H1 (cell line): ENCODE measurements around the gene CPEB3. TPM values are rescaled to one million over a fixed set of nuclear protein-coding genes. Genes with fewer than 3 reads are reported as not detected.

Experiments
- CTCF ChIA-PET: fragments of 300-600 bp; sonication (Branson Sonifier 250); formaldehyde crosslinking; loops from one replicate; lab custom pipeline; 2021; ENCODE audit not compliant: partially characterized antibody; lab: Charles Lee
- POLR2A ChIA-PET: fragments of 300-600 bp; sonication (Branson Sonifier 250); formaldehyde crosslinking; loops from one replicate; lab custom pipeline; 2021; ENCODE audit warnings: inconsistent platforms; ENCODE audit not compliant: partially characterized antibody; lab: Charles Lee
- DNase-seq, 2 experiments: peaks; one replicate each; pipeline versions ENCODE4 v3.0.0 to v3.0.0-alpha.2; 2010 to 2022; ENCODE audit warnings: low spot score in 2 of 2, low read depth in 1 of 2, mixed read lengths in 1 of 2
- FAIRE-seq: peaks from 2 replicates; lab custom pipeline; 2011; peaks lifted over from hg19 to GRCh38; lab: Jason Lieb, UNC
- H2AFZ ChIP-seq: 2 replicates; pipeline ENCODE4 v1.8.1; 2012; ENCODE audit warnings: low read length, inconsistent platforms
- H2AK5ac ChIP-seq: 2 replicates; pipeline ENCODE4 v1.6.1; 2013; ENCODE audit warnings: low read depth, low read length
- H2BK120ac ChIP-seq: replicated peaks from 2 replicates; pipeline ENCODE3; 2013; ENCODE audit warnings: low read depth, low read length, inconsistent platforms
- H2BK12ac ChIP-seq: 2 replicates; pipeline ENCODE4 v1.6.1; 2013; ENCODE audit warnings: low read depth, low read length
- H2BK15ac ChIP-seq: 2 replicates; pipeline ENCODE4 v1.6.1; 2013; ENCODE audit warnings: low read length
- H2BK20ac ChIP-seq: 2 replicates; pipeline ENCODE4 v1.6.1; 2013; ENCODE audit warnings: low read length
- H2BK5ac ChIP-seq: 2 replicates; pipeline ENCODE4 v1.6.1; 2013; ENCODE audit warnings: low read depth, low read length
- H3K14ac ChIP-seq: 2 replicates; pipeline ENCODE4 v1.6.1; 2013; ENCODE audit warnings: inconsistent platforms; ENCODE audit not compliant: insufficient read length
- H3K18ac ChIP-seq: 2 replicates; pipeline ENCODE4 v1.6.1; 2013; ENCODE audit warnings: low read length; ENCODE audit errors: extremely low read depth
- H3K23ac ChIP-seq: 2 replicates; pipeline ENCODE4 v1.6.1; 2013; ENCODE audit warnings: inconsistent platforms; ENCODE audit not compliant: insufficient read length
- H3K23me2 ChIP-seq: 2 replicates; pipeline ENCODE4 v1.6.1; 2013; ENCODE audit warnings: low read depth, low read length
- H3K27ac ChIP-seq: 2 replicates; pipeline ENCODE4 v1.6.1; 2011; ENCODE audit warnings: low read depth, low read length, inconsistent platforms
- H3K27me3 ChIP-seq, 4 experiments: replicated peaks in 1 of 4; 1 replicate in 1 of 4; 2 replicates in 3 of 4; pipeline versions ENCODE4 v1.6.1 to v1.8.1; 2011 to 2013; ENCODE audit warnings: low read length in 3 of 4, mild to moderate bottlenecking in 3 of 4, inconsistent platforms in 2 of 4, mixed read lengths in 2 of 4, moderate library complexity in 1 of 4; ENCODE audit not compliant: control insufficient read depth in 3 of 4, insufficient read depth in 3 of 4; ENCODE audit errors: extremely low read depth in 1 of 4
- H3K36me3 ChIP-seq, 4 experiments: 2 replicates each; pipeline versions ENCODE4 v1.6.1 to v1.8.1; 2011 to 2013; ENCODE audit warnings: mild to moderate bottlenecking in 4 of 4, low read length in 3 of 4, moderate library complexity in 2 of 4, control low read depth in 1 of 4, inconsistent platforms in 1 of 4; ENCODE audit not compliant: insufficient read depth in 4 of 4, control insufficient read depth in 2 of 4
- H3K4ac ChIP-seq: replicated peaks from 2 replicates; pipeline ENCODE3; 2013; ENCODE audit warnings: low read length, low read depth, mixed read lengths, inconsistent platforms; ENCODE audit not compliant: insufficient read length
- H3K4me1 ChIP-seq, 4 experiments: replicated peaks in 1 of 4; 1 replicate in 1 of 4; 2 replicates in 3 of 4; pipeline versions ENCODE4 v1.6.1 to v1.8.1; 2011 to 2013; ENCODE audit warnings: low read length in 3 of 4, inconsistent platforms in 2 of 4, mixed read lengths in 1 of 4; ENCODE audit not compliant: insufficient read depth in 4 of 4, control insufficient read depth in 3 of 4
- H3K4me2 ChIP-seq, 2 experiments: 2 replicates each; pipeline versions ENCODE4 v1.6.1 to v1.8.1; 2011 to 2013; ENCODE audit warnings: low read depth in 2 of 2, low read length in 2 of 2, control low read depth in 1 of 2, inconsistent platforms in 1 of 2, mild to moderate bottlenecking in 1 of 2; ENCODE audit not compliant: insufficient read depth in 1 of 2
- H3K4me3 ChIP-seq, 4 experiments: fragments of 200-600, 300-600 bp in 1 of 4; sonication (generic), shearing (Covaris generic), sonication (Bioruptor Twin) in 1 of 4; 2 replicates each; pipeline versions ENCODE4 v1.5.1 to v1.8.1; 2011 to 2016; ENCODE audit warnings: low read length in 4 of 4, low read depth in 3 of 4, control low read depth in 2 of 4, inconsistent platforms in 2 of 4, mild to moderate bottlenecking in 2 of 4, mixed read lengths in 1 of 4, moderate library complexity in 1 of 4; ENCODE audit not compliant: insufficient read depth in 2 of 4; ENCODE audit errors: extremely low read depth in 1 of 4
- H3K56ac ChIP-seq: replicated peaks from 2 replicates; pipeline ENCODE3; 2013; ENCODE audit warnings: low read depth, mild to moderate bottlenecking, mixed read lengths, low read length, inconsistent platforms; ENCODE audit not compliant: insufficient read length
- H3K79me1 ChIP-seq: 2 replicates; pipeline ENCODE4 v1.6.1; 2013; ENCODE audit warnings: low read depth, low read length, control low read depth
- H3K79me2 ChIP-seq, 2 experiments: 2 replicates each; pipeline versions ENCODE4 v1.6.1 to v1.8.1; 2012 to 2013; ENCODE audit warnings: low read length in 2 of 2, mild to moderate bottlenecking in 2 of 2, inconsistent platforms in 1 of 2; ENCODE audit not compliant: insufficient read depth in 2 of 2, control insufficient read depth in 1 of 2
- H3K9ac ChIP-seq, 4 experiments: replicated peaks in 1 of 4; 1 replicate in 1 of 4; 2 replicates in 3 of 4; pipeline versions ENCODE4 v1.6.1 to v1.8.1; 2011 to 2013; ENCODE audit warnings: low read depth in 3 of 4, low read length in 3 of 4, control low read depth in 2 of 4, mild to moderate bottlenecking in 2 of 4, moderate library complexity in 2 of 4, inconsistent platforms in 1 of 4; ENCODE audit errors: extremely low read depth in 1 of 4
- H3K9me3 ChIP-seq, 2 experiments: 2 replicates each; pipeline versions ENCODE4 v1.6.1 to v1.8.1; 2012 to 2013; ENCODE audit warnings: mild to moderate bottlenecking in 2 of 2, moderate library complexity in 2 of 2, control low read depth in 1 of 2, inconsistent platforms in 1 of 2, low read depth in 1 of 2, low read length in 1 of 2, mixed read lengths in 1 of 2; ENCODE audit not compliant: insufficient read depth in 2 of 2
- H4K20me1 ChIP-seq, 2 experiments: replicated peaks in 1 of 2; 2 replicates each; pipeline versions ENCODE3 to v1.8.1; 2011 to 2013; ENCODE audit warnings: inconsistent platforms in 2 of 2, low read length in 2 of 2, mild to moderate bottlenecking in 1 of 2; ENCODE audit not compliant: insufficient read depth in 2 of 2, control insufficient read depth in 1 of 2
- H4K5ac ChIP-seq: 2 replicates; pipeline ENCODE4 v1.6.1; 2013; ENCODE audit warnings: low read length, low read depth, mixed read lengths, inconsistent platforms; ENCODE audit not compliant: insufficient read length
- H4K8ac ChIP-seq: 2 replicates; pipeline ENCODE4 v1.8.0; 2013; ENCODE audit warnings: mild to moderate bottlenecking, moderate library complexity, low read length, inconsistent platforms; ENCODE audit not compliant: insufficient read depth; ENCODE audit errors: extremely low read depth
- H4K91ac ChIP-seq: replicated peaks from 2 replicates; pipeline ENCODE3; 2013; ENCODE audit warnings: low read length, mixed read lengths, inconsistent platforms; ENCODE audit not compliant: insufficient read length
- BCL11A ChIP-seq, 2 experiments: IDR thresholded peaks; one replicate each; pipeline ENCODE4 v1.6.1; 2011; ENCODE audit warnings: low read depth in 2 of 2, low read length in 2 of 2, mild to moderate bottlenecking in 2 of 2
- CBX8 ChIP-seq: fragments of 300-800, 300-1000 bp; sonication (generic); IDR thresholded peaks from 2 replicates; pipeline ENCODE4 v1.7.1; 2016; ENCODE audit warnings: low read depth, low read length, borderline replicate concordance
- EP300 ChIP-seq, 2 experiments: IDR thresholded peaks; 1 replicate in 1 of 2; 2 replicates in 1 of 2; pipeline ENCODE4 v1.6.1; 2011 to 2012; ENCODE audit warnings: low read depth in 2 of 2, low read length in 2 of 2, mild to moderate bottlenecking in 2 of 2, borderline replicate concordance in 1 of 2, inconsistent platforms in 1 of 2, moderate library complexity in 1 of 2
- EZH2 ChIP-seq: fragments of 200-600 bp; sonication (generic); IDR thresholded peaks from 2 replicates; pipeline ENCODE4 v1.7.1; 2012; ENCODE audit warnings: low read depth, mild to moderate bottlenecking, moderate library complexity, low read length, inconsistent platforms; ENCODE audit not compliant: severe bottlenecking
- RNF2 ChIP-seq: fragments of 200-900, 300-1000 bp; sonication (generic); IDR thresholded peaks from 2 replicates; pipeline ENCODE4 v1.7.1; 2016; ENCODE audit warnings: borderline replicate concordance, low read depth, mild to moderate bottlenecking, antibody characterized with exemption, low read length; ENCODE audit not compliant: poor library complexity, severe bottlenecking; ENCODE audit errors: missing control alignments
- SIRT6 ChIP-seq: IDR thresholded peaks from one replicate; pipeline ENCODE4 v1.7.1; 2012; ENCODE audit warnings: low read length, inconsistent platforms
- WGBS, 2 experiments: shearing (Covaris generic) in 1 of 2; methylation state at CpG; one replicate each; pipeline versions ENCODE4 v1.1.6 to v1.1.7; 2013 to 2015; ENCODE audit warnings: low lambda C conversion rate in 2 of 2, mixed read lengths in 2 of 2, inconsistent platforms in 1 of 2, low coverage in 1 of 2, missing lambda C conversion rate in 1 of 2; ENCODE audit not compliant: insufficient replicate concordance in 2 of 2, insufficient coverage in 1 of 2, insufficient read length in 1 of 2; ENCODE audit errors: extremely low coverage in 1 of 2, missing lambda C conversion rate in 1 of 2; 5-methylcytosine and 5-hydroxymethylcytosine counted together
- polyA plus RNA-seq, 7 experiments: library from polyadenylated mRNA; depleted of rRNA in 3 of 7; stranded (reverse) in 5 of 7; unstranded in 2 of 7; fragments of >200 nt in 5 of 7; fragments of 200-250 nt in 2 of 7; gene quantifications; 1 replicate in 5 of 7; 2 replicates in 1 of 7; 4 replicates in 1 of 7; pipeline versions ENCODE4 v1.2.1 to v1.2.3, GENCODE V29; 2011 to 2013; ENCODE audit warnings: missing spikeins in 2 of 7, mixed read lengths in 2 of 7
- total RNA-seq: library from RNA; stranded (reverse); fragmentation: NEBNext Ultra II Directional; extraction: Animal tissue kit (Norgen Biotek cat#: 25700); gene quantifications from 2 replicates; pipeline ENCODE4 v1.2.1, GENCODE V29; 2021

The CPEB3 gene
- total and polyA plus RNA-seq, 2 of the 8 experiments (the other 6 are each of a cell fraction or from before 2014, with no cell fraction given) = 0.39 to 1.7 TPM

GRCh38 chr10:92124616-92125143 lies 166.2 kb downstream of the CPEB3 start:
- ChIA-PET CTCF (interaction anchor here (0.7 kb wide), 1 partner anchor 17 kb away, joined by 3 read pairs; no protein-coding TSS in a partner anchor), POLR2A (no interaction called here)
- 84% methylated on average over 3 of the region's 3 CpGs; no CpG with 5 or more reads in 1 of the 2 experiments for WGBS, 2 experiments
- H4K5ac ChIP-seq = no peak overlapping the region
- no peak overlapping the region for H3K4me3 ChIP-seq
- H2BK120ac ChIP-seq = no peak overlapping the region
- no peaks in the 10 kb centered on the region for H4K20me1 ChIP-seq
- H3K79me1 ChIP-seq = no peaks in the 10 kb centered on the region
- H3K36me3 ChIP-seq = no peaks in the 10 kb centered on the region
- H3K9ac ChIP-seq = no peak overlapping the region
- H3K79me2 ChIP-seq = no peaks in the 10 kb centered on the region
- no peak overlapping the region for H3K23ac ChIP-seq
- H3K4me1 ChIP-seq = peaks cover 0 to 2% (median 0%) of the 10 kb centered on the region in 4 experiments; a peak in 1 of 7 replicates
- H2BK12ac ChIP-seq = no peak overlapping the region
- no peak overlapping the region for H2BK5ac ChIP-seq
- no peaks in the 10 kb centered on the region for H3K23me2 ChIP-seq
- H3K27me3 ChIP-seq = no peaks in the 10 kb centered on the region
- no peak for DNase-seq
- no peak overlapping the region for H3K18ac ChIP-seq
- H2AFZ ChIP-seq = no peak overlapping the region
- no peak overlapping the region for H2AK5ac ChIP-seq
- TF ChIP-seq EP300 (IDR thresholded peaks at IDR 0.05; ENCODE audit: borderline replicate concordance in 1 of 2, low read depth in 2 of 2, low read length in 2 of 2) (no peak), BCL11A (IDR thresholded peaks at IDR 0.05; ENCODE audit: low read depth in 2 of 2, low read length in 2 of 2) (no peak), SIRT6 (no peak), CBX8 (no peak), RNF2 (no peak), EZH2 (no peak)
- no peak overlapping the region for H3K27ac ChIP-seq
- H4K8ac ChIP-seq = no peak overlapping the region
- H3K4ac ChIP-seq = no peak overlapping the region
- no peak overlapping the region for H3K4me2 ChIP-seq
- no peak for FAIRE-seq
- no peaks in the 10 kb centered on the region for H3K9me3 ChIP-seq
- H2BK15ac ChIP-seq = no peak overlapping the region
- H3K14ac ChIP-seq = no peak overlapping the region
- H2BK20ac ChIP-seq = no peak overlapping the region
- H4K91ac ChIP-seq = no peak overlapping the region
- no peak overlapping the region for H3K56ac ChIP-seq
